ENCODE results near the gene VPS4A.

VPS4A gene

DNA sequence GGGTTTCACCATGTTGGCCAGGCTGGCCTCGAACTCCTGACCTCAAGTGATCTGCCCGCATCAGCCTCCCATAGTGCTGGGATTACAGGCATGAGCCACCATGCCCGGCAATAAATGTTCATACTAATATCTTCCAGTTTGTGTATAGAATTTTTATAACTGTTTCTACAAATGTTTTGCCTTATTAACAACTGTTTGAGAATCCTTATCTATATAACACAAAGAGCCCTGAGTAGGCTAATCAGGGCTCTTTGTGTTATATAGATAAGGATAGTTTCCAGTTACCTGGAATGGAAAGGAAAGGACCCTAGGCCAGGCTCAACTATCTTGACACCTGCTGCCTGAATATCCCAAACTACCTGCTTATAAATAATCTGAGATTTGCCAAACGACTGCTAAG lies 57.7 kb downstream of the VPS4A start:
- no peak for DNase-seq

GRCh38 chr16:69371564-69371963 lies 60.4 kb downstream of the VPS4A start:
- DNase-seq = no peak

GRCh38 chr16:69373019-69373418 lies 61.9 kb downstream of the VPS4A start:
- DNase-seq = no peak
